ENCODE results near the gene GGTLC1. TPM values are rescaled to one million over a fixed set of nuclear protein-coding genes. Genes with fewer than 3 reads are reported as not detected.

GGTLC1 gene
- total and polyA plus RNA-seq, 2 of the 8 experiments (the other 6 are each of a cell fraction or from before 2014, with no cell fraction given): not detected

GRCh38 chr20:24033151-24033550, 44.6 kb upstream of the GGTLC1 start (continued):
- TF ChIP-seq RNF2 (IDR thresholded peaks at IDR 0.05; ENCODE audit: borderline replicate concordance, low read depth, low read length, missing control alignments, poor library complexity, severe bottlenecking) (no peak), RFX5 (IDR thresholded peaks at IDR 0.05; ENCODE audit: borderline replicate concordance, low read depth, low read length) (no peak), E2F6 (IDR thresholded peaks at IDR 0.05) (no peak), EGR1 (IDR thresholded peaks at IDR 0.05; ENCODE audit: borderline replicate concordance, low read depth, low read length) (no peak)

All from H1 (cell line).